GM19452 (cell line): ENCODE data around the gene KPNA5.

Source experiments
- ATAC-seq: cut with Tn5 transposase; IDR thresholded peaks from one replicate; pipeline ENCODE4 v1.9.1; 2021; ENCODE audit not compliant: unreplicated experiment

The KPNA5 gene

GRCh38 chr6:116783852-116784251, 102.8 kb downstream of the KPNA5 start:
- no peak for ATAC-seq
